Left lung (tissue), 10 donors: ENCODE data around the gene C19orf38. TPM values are rescaled to one million over a fixed set of nuclear protein-coding genes. Genes with fewer than 3 reads are reported as not detected.

ENCODE experiments used
- ATAC-seq: fragments of 200-7000 bp; cut with Tn5 transposase; one replicate; pipeline ENCODE4 v1.9.1; 2020; ENCODE audit warnings: moderate library complexity
- DNase-seq, 4 donors: peaks; one replicate each; pipeline ENCODE4 v3.0.0-alpha.2; 2013 to 2020
- H3K27ac ChIP-seq, 2 donors: fragments of 200-600 bp; sonication (generic) in 1 of 2; one replicate each; pipeline versions ENCODE4 v1.5.0 to v1.8.0; 2020 to 2021
- H3K27me3 ChIP-seq, 2 donors: fragments of 200-600 bp; sonication (generic) in 1 of 2; one replicate each; pipeline versions ENCODE4 v1.5.0 to v1.8.0; 2020 to 2021
- H3K36me3 ChIP-seq, 2 donors: fragments of 200-600 bp; sonication (generic) in 1 of 2; one replicate each; pipeline versions ENCODE4 v1.5.0 to v1.8.0; 2020 to 2021
- H3K4me1 ChIP-seq, 2 donors: fragments of 200-600 bp; one replicate each; pipeline ENCODE4 v1.8.0; 2021
- H3K4me3 ChIP-seq, 2 donors: fragments of 200-600 bp; sonication (generic) in 1 of 2; one replicate each; pipeline versions ENCODE4 v1.5.0 to v1.8.0; 2020 to 2021; ENCODE audit warnings: mild to moderate bottlenecking in 1 of 2
- H3K9me3 ChIP-seq, 2 donors: fragments of 200-600 bp; sonication (generic) in 1 of 2; one replicate each; pipeline versions ENCODE4 v1.5.0 to v1.8.0; 2020 to 2021
- intact Hi-C, 2 donors: fragments of 100-400 bp; cut with DNase I; formaldehyde crosslinking; loops; one replicate each; pipeline versions ENCODE4 v1.11.2 to v1.14.2; 2022
- polyA plus RNA-seq, 6 donors: library from polyadenylated mRNA; unstranded; fragments of 120-200 nt; gene quantifications; one replicate each; pipeline ENCODE4 v1.2.1, GENCODE V29; 2013; ENCODE audit not compliant: insufficient read length in 6 of 6
- total RNA-seq, 2 donors: library from RNA; stranded (reverse); fragmentation: NEBNext Ultra II Directional; extraction: Animal tissue kit (Norgen Biotek cat#: 25700); gene quantifications; one replicate each; pipeline ENCODE4 v1.2.1, GENCODE V29; 2021
- TF ChIP-seq, protein P1 (sequence below), 2 donors: fragments of 200-600 bp; sonication (generic) in 1 of 2; IDR thresholded peaks; one replicate each; pipeline versions ENCODE4 v1.5.0 to v1.8.0; 2021; ENCODE audit warnings: antibody characterized with exemption in 2 of 2
- donor health status: DM: no; HTN: yes; CAD: no.
- donor health status: DM: no; HTN: no; CAD: no.

The C19orf38 gene
- total and polyA plus RNA-seq, 8 donors: 2.8 to 11.8 (median 4.1) TPM

DNA sequence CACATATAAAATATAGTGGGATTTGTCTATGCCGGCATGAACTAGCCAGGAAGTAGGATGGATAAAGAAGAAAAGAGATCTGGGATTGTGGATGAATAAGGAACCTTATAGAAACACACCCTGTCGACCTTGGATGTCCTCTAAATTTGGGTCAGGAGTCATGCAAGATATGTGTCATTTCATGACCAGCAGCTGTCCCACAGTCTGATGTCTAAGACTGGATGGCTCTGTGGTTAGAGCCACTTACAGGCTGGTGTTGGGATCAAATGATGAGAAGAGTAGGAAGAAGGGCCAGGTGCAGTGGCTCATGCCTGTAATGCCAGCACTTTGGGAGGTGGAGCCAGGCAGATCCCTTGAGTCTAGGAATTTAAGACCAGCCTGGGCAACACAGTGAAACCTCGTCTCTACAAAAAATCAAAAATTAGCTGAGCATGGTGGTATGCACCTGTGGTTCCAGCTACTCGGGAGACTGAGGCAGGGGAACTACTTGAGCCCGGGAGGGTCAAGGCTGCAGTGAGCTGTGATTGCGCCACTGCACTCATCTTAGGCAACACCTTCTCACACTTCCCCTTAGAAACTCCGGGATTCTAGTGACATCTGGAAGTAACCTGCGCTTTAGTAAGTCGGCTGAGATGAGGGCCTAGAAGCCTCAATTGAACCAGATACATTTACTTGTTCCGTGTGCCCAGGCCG is 43.0 kb upstream of the C19orf38 start:
- intact Hi-C loops: no loop called here
- ATAC-seq (peak; percentile 17), DNase-seq (peak in 2 of 4 donors; percentile 54 to 61)
- TF ChIP-seq, protein P1, sequence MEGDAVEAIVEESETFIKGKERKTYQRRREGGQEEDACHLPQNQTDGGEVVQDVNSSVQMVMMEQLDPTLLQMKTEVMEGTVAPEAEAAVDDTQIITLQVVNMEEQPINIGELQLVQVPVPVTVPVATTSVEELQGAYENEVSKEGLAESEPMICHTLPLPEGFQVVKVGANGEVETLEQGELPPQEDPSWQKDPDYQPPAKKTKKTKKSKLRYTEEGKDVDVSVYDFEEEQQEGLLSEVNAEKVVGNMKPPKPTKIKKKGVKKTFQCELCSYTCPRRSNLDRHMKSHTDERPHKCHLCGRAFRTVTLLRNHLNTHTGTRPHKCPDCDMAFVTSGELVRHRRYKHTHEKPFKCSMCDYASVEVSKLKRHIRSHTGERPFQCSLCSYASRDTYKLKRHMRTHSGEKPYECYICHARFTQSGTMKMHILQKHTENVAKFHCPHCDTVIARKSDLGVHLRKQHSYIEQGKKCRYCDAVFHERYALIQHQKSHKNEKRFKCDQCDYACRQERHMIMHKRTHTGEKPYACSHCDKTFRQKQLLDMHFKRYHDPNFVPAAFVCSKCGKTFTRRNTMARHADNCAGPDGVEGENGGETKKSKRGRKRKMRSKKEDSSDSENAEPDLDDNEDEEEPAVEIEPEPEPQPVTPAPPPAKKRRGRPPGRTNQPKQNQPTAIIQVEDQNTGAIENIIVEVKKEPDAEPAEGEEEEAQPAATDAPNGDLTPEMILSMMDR (IDR thresholded peaks at IDR 0.05): no peak
- H3K4me1 ChIP-seq: peaks cover 0 to 44% of the 10 kb centered on the region in 2 donors
- H3K9me3 ChIP-seq: no peaks in the 10 kb centered on the region
- H3K4me3 ChIP-seq: no peak overlapping the region
- peak overlapping the region in 1 of 2 donors; percentile 81 for H3K27ac ChIP-seq
- H3K27me3 ChIP-seq: no peaks in the 10 kb centered on the region
- peaks cover 0 to 98% of the 10 kb centered on the region in 2 donors for H3K36me3 ChIP-seq

DNA sequence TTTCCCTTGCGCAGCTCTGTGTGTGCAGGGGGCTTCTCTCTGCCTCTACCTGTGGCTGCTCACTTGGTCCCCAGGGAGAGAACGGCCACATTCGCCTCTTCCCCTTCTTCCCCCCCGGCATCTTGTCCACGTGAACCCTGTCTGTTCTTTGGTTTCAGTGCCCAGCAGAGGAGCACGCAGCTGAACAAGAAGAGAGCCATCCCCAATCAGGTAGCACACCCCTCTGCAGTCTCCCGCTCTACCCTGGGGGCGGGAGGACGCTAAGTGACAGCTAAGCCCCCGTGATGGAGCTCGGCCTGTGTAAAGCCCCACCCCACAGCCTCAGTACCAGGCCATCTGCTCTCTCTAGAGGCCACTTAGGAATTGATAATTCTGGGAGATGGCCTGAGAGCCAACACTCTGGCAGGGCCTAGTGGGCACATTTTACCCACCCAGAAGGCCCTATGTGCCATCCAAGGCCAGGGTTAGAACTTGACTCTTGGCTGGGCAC is 42.4 kb upstream of the C19orf38 start:
- ATAC-seq (no peak), DNase-seq (no peak)
- peaks cover 0 to 50% of the 10 kb centered on the region in 2 donors for H3K4me1 ChIP-seq
- intact Hi-C loops: no loop called here
- peaks cover 0 to 98% of the 10 kb centered on the region in 2 donors for H3K36me3 ChIP-seq
- H3K9me3 ChIP-seq: no peaks in the 10 kb centered on the region
- H3K27ac ChIP-seq: peak overlapping the region in 1 of 2 donors; percentile 81
- no peak overlapping the region for H3K4me3 ChIP-seq
- no peaks in the 10 kb centered on the region for H3K27me3 ChIP-seq
- TF ChIP-seq, protein P1 (IDR thresholded peaks at IDR 0.05): no peak

DNA sequence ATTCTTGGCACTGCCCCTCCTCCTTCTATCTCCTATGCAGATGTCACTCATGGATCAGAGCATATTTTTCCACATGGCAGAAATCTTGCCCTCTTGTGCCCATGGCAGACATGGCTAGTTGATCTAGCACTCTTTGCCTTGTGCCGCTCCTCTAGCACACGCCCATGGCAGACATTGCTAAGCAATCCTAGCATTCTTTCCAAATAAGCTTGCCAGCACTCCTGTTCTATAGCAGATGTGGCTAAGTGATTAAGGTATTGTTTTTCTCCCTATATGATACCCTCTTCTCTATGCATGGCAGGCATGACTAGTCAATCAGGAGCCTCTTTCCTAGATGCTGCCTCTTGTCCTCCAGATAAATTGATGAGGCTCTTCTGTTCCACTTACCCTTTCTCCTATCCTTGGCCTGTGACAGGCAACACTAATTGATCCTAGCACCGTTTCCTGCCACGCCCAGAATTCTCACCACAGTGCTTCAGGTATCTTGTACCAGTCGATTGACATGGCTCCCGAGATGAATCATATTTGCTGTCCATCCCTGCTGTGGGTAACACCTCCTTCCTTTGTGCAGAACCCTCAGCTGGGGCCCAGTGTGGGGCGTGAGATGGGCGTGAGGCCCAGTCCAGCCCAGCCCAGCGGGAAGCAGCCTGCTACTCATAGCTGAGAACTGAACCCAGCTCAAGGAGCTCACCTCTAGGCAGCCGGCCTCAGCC is 39.1 kb upstream of the C19orf38 start:
- Histone ChIP-seq H3K4me3 (no peak overlapping the region), H3K36me3 (peaks cover 0 to 98% of the 10 kb centered on the region in 2 donors), H3K27me3 (no peaks in the 10 kb centered on the region), H3K27ac (peak overlapping the region; percentile 9 to 90), H3K4me1 (peaks cover 0 to 83% of the 10 kb centered on the region in 2 donors), H3K9me3 (no peaks in the 10 kb centered on the region)
- intact Hi-C loops: no loop called here
- peak; percentile 4 for ATAC-seq
- DNase-seq: no peak
- TF ChIP-seq, protein P1 (IDR thresholded peaks at IDR 0.05): no peak

DNA sequence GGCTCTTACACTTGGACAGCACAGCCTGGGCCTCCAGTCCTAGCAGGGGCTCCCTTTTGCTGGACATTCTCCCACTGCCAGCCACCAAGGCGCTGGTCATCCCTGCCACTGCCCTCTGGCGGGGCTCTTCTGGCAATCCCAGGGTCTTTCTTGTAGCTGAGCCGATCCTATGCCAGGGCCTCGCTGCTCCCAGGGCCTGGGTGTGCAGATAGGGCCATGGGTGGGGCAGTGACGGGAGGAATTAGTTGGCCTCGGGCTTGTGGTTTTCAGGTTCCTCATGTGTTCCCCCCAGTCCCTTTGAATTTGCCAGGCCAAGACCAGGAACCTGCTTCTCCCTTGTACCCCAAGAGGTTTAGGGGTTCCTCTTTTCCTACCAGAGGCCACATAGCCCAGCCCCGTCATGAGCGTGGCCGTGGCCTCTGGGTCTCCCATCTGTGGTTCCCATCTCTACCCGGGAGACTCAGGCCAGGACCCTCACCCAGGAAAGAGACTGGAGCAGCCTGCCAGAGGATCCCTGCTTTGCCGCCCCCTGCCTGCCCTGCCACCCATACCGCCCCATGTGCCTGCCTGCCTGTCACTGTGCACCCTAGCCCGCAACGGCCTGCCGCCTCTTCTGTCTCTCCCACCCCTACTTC is 38.4 kb upstream of the C19orf38 start:
- TF ChIP-seq, protein P1 (IDR thresholded peaks at IDR 0.05): no peak
- H3K9me3 ChIP-seq: no peaks in the 10 kb centered on the region
- peaks cover 0 to 87% of the 10 kb centered on the region in 2 donors for H3K4me1 ChIP-seq
- intact Hi-C loops: no loop called here
- H3K4me3 ChIP-seq: no peak overlapping the region
- DNase-seq: peak in 1 of 4 donors; percentile 83
- ATAC-seq: peak; percentile 9
- H3K27ac ChIP-seq: peak overlapping the region; percentile 9 to 90
- no peaks in the 10 kb centered on the region for H3K27me3 ChIP-seq
- peaks cover 0 to 98% of the 10 kb centered on the region in 2 donors for H3K36me3 ChIP-seq
